ENCODE measurements around the gene RAB24.

GRCh38 chr5:177320879-177321278, 17.4 kb upstream of the RAB24 start:
- TF ChIP-seq REST (IDR thresholded peaks at IDR 0.05) (no peak), CTCF (IDR thresholded peaks at IDR 0.05) (no peak), ELK1 (IDR thresholded peaks at IDR 0.05; ENCODE audit: low read depth, low read length) (no peak), CBX8 (IDR thresholded peaks at IDR 0.05) (no peak), POLR2A (IDR thresholded peaks at IDR 0.05; ENCODE audit: low read length) (no peak), KDM1A (IDR thresholded peaks at IDR 0.05; ENCODE audit: low read depth) (no peak), NR3C1 (IDR thresholded peaks at IDR 0.05) (no peak), SMC3 (IDR thresholded peaks at IDR 0.05) (no peak), ZFP36 (IDR thresholded peaks at IDR 0.05; ENCODE audit: borderline replicate concordance, partially characterized antibody) (no peak), PHF8 (IDR thresholded peaks at IDR 0.05; ENCODE audit: borderline replicate concordance, low read depth) (no peak), USF2 (IDR thresholded peaks at IDR 0.05) (no peak)
